Neural progenitor cell (in vitro differentiated cells): ENCODE data around the gene HSPA4. TPM values are rescaled to one million over a fixed set of nuclear protein-coding genes. Genes with fewer than 3 reads are reported as not detected.

Experiments used
- DNase-seq: peaks from one replicate; pipeline ENCODE4 v3.0.0-alpha.2; 2016; ENCODE audit warnings: low spot score
- H2AFZ ChIP-seq: fragments of 200-600 bp; sonication (generic); replicated peaks from 2 replicates; pipeline ENCODE4 v1.6.1; 2016; ENCODE audit warnings: antibody characterized with exemption
- H3F3A ChIP-seq: fragments of 200-600 bp; sonication (generic); 2 replicates; pipeline ENCODE4 v1.6.1; 2016; ENCODE audit warnings: antibody characterized with exemption, low read depth
- H3K27ac ChIP-seq: fragments of 200-600 bp; sonication (generic); 2 replicates; pipeline ENCODE4 v1.5.1; 2016; ENCODE audit warnings: mild to moderate bottlenecking
- H3K27me3 ChIP-seq: fragments of 200-600 bp; sonication (generic); 2 replicates; pipeline ENCODE4 v1.6.1; 2016; ENCODE audit warnings: mild to moderate bottlenecking, moderate library complexity
- H3K36me3 ChIP-seq: fragments of 200-600 bp; sonication (generic); 2 replicates; pipeline ENCODE4 v1.5.1; 2016
- H3K4me1 ChIP-seq: fragments of 200-600 bp; sonication (generic); 2 replicates; pipeline ENCODE4 v1.6.1; 2016; ENCODE audit warnings: mixed run types
- H3K4me2 ChIP-seq: fragments of 200-600 bp; sonication (generic); 2 replicates; pipeline ENCODE4 v1.6.1; 2016
- H3K4me3 ChIP-seq: fragments of 200-600 bp; sonication (generic); 2 replicates; pipeline ENCODE4 v1.5.1; 2016
- H3K79me2 ChIP-seq: fragments of 200-600 bp; sonication (generic); 2 replicates; pipeline ENCODE4 v1.6.1; 2016; ENCODE audit warnings: low read depth
- H3K9ac ChIP-seq: fragments of 200-600 bp; sonication (generic); 2 replicates; pipeline ENCODE4 v1.6.1; 2016
- H3K9me3 ChIP-seq: fragments of 200-600 bp; sonication (generic); 2 replicates; pipeline ENCODE4 v1.5.1; 2016; ENCODE audit warnings: low read depth
- H4K20me1 ChIP-seq: fragments of 200-600 bp; sonication (generic); 2 replicates; pipeline ENCODE4 v1.6.1; 2016; ENCODE audit warnings: low read depth
- H3K27ac Mint-ChIP-seq: 3 replicates; pipeline ENCODE4 v1.8.0; 2021; ENCODE audit warnings: mixed read lengths
- H3K27me3 Mint-ChIP-seq: 2 replicates; pipeline ENCODE4 v1.8.0; 2022; ENCODE audit warnings: low read depth, mild to moderate bottlenecking, inconsistent platforms, moderate library complexity, mixed read lengths; ENCODE audit not compliant: insufficient read depth
- H3K36me3 Mint-ChIP-seq: 3 replicates; pipeline ENCODE4 v1.8.0; 2021; ENCODE audit warnings: mixed read lengths
- H3K4me1 Mint-ChIP-seq: 3 replicates; pipeline ENCODE4 v1.8.0; 2021; ENCODE audit warnings: mixed read lengths
- H3K4me3 Mint-ChIP-seq: 3 replicates; pipeline ENCODE4 v1.8.0; 2021; ENCODE audit warnings: mild to moderate bottlenecking, moderate library complexity, mixed read lengths
- H3K9me3 Mint-ChIP-seq: 3 replicates; pipeline ENCODE4 v1.8.0; 2020; ENCODE audit warnings: mixed read lengths
- CTCF ChIP-seq: fragments of 200-600 bp; sonication (generic); IDR thresholded peaks from 2 replicates; pipeline ENCODE4 v1.5.1; 2017; ENCODE audit warnings: antibody characterized with exemption, mild to moderate bottlenecking
- EZH2 ChIP-seq: fragments of 200-600 bp; sonication (generic); IDR thresholded peaks from 2 replicates; pipeline ENCODE4 v1.6.1; 2017; ENCODE audit warnings: antibody characterized with exemption, mild to moderate bottlenecking, moderate library complexity
- EZH2phosphoT487 ChIP-seq: fragments of 200-600 bp; sonication (generic); IDR thresholded peaks from 2 replicates; pipeline ENCODE4 v1.6.1; 2017; ENCODE audit warnings: antibody characterized with exemption
- total RNA-seq: library from RNA; depleted of rRNA; stranded (reverse); fragments of >200 nt; gene quantifications from 2 replicates; pipeline ENCODE4 v1.2.3, GENCODE V29; 2015; ENCODE audit warnings: low replicate concordance

HSPA4 gene
- total RNA-seq, 1 donor from 2014 or later = 232 TPM

- no peaks in the 10 kb centered on the region for H3K9me3 ChIP-seq
- H3K27me3 Mint-ChIP-seq = peaks cover 5% of the 10 kb centered on the region
- no peak overlapping the region for H2AFZ ChIP-seq
- no peak overlapping the region for H3K27ac Mint-ChIP-seq
- peaks cover 26% of the 10 kb centered on the region for H3F3A ChIP-seq
- H3K4me3 ChIP-seq = no peak overlapping the region
- H3K27me3 ChIP-seq = no peaks in the 10 kb centered on the region
- H3K27ac ChIP-seq = no peak overlapping the region
- no peaks in the 10 kb centered on the region for H3K9me3 Mint-ChIP-seq
- peaks cover 40% of the 10 kb centered on the region for H3K79me2 ChIP-seq
- TF ChIP-seq EZH2 = no peak
- no peak for TF ChIP-seq EZH2phosphoT487
- no peak for TF ChIP-seq CTCF
- H4K20me1 ChIP-seq = peaks cover 25% of the 10 kb centered on the region
- H3K4me2 ChIP-seq = no peak overlapping the region
- peaks cover 4% of the 10 kb centered on the region for H3K36me3 Mint-ChIP-seq
- DNase-seq = no peak
- peak overlapping the region; percentile 64 for H3K4me3 Mint-ChIP-seq
- H3K4me1 Mint-ChIP-seq = peaks cover 20% of the 10 kb centered on the region
- H3K36me3 ChIP-seq = peaks cover 2% of the 10 kb centered on the region
- no peak overlapping the region for H3K9ac ChIP-seq
- H3K4me1 ChIP-seq = peaks cover 17% of the 10 kb centered on the region
These were observed 2.1 kb upstream of the HSPA4 start for GRCh38 chr5:133049726-133050048.

- DNase-seq = no peak
- no peak overlapping the region for H2AFZ ChIP-seq
- peaks cover 6% of the 10 kb centered on the region for H3K36me3 ChIP-seq
- H3K9ac ChIP-seq = peak overlapping the region; percentile 98
- Mint-ChIP-seq H3K27me3 (peaks cover 5% of the 10 kb centered on the region), H3K4me1 (peaks cover 20% of the 10 kb centered on the region), H3K4me3 (peak overlapping the region; percentile 91), H3K27ac (peak overlapping the region; percentile 100), H3K36me3 (peaks cover 7% of the 10 kb centered on the region), H3K9me3 (peaks cover 2% of the 10 kb centered on the region)
- no peaks in the 10 kb centered on the region for H3K9me3 ChIP-seq
- TF ChIP-seq EZH2 = no peak
- no peak for TF ChIP-seq CTCF
- TF ChIP-seq EZH2phosphoT487 = no peak
- peaks cover 17% of the 10 kb centered on the region for H3K4me1 ChIP-seq
- peaks cover 34% of the 10 kb centered on the region for H4K20me1 ChIP-seq
- peaks cover 48% of the 10 kb centered on the region for H3K79me2 ChIP-seq
- H3K27ac ChIP-seq = peak overlapping the region; percentile 100
- H3K4me3 ChIP-seq = peak overlapping the region; percentile 80
- no peaks in the 10 kb centered on the region for H3K27me3 ChIP-seq
- H3K4me2 ChIP-seq = peak overlapping the region; percentile 90
- peaks cover 26% of the 10 kb centered on the region for H3F3A ChIP-seq
These were observed 1.3 kb upstream of the HSPA4 start for GRCh38 chr5:133050521-133050920.

GRCh38 chr5:133051061-133051541 is 712 bp upstream of the HSPA4 start:
- Mint-ChIP-seq H3K36me3 (peaks cover 9% of the 10 kb centered on the region), H3K4me3 (peak overlapping the region; percentile 91), H3K9me3 (peaks cover 2% of the 10 kb centered on the region), H3K4me1 (peaks cover 20% of the 10 kb centered on the region), H3K27ac (peak overlapping the region; percentile 100), H3K27me3 (peaks cover 5% of the 10 kb centered on the region)
- no peaks in the 10 kb centered on the region for H3K9me3 ChIP-seq
- H3K27ac ChIP-seq = peak overlapping the region; percentile 100
- peak overlapping the region; percentile 80 for H3K4me3 ChIP-seq
- H3K36me3 ChIP-seq = peaks cover 6% of the 10 kb centered on the region
- H3K79me2 ChIP-seq = peaks cover 54% of the 10 kb centered on the region
- H3K4me2 ChIP-seq = peak overlapping the region; percentile 90
- TF ChIP-seq EZH2phosphoT487 (peak; percentile 43), EZH2 (no peak), CTCF (peak; percentile 9)
- no peaks in the 10 kb centered on the region for H3K27me3 ChIP-seq
- peak; percentile 89 for DNase-seq
- peak overlapping the region; percentile 98 for H3K9ac ChIP-seq
- H3F3A ChIP-seq = peaks cover 26% of the 10 kb centered on the region
- peak overlapping the region; percentile 38 for H2AFZ ChIP-seq
- H3K4me1 ChIP-seq = peaks cover 17% of the 10 kb centered on the region
- peaks cover 39% of the 10 kb centered on the region for H4K20me1 ChIP-seq
